Cortex of kidney (tissue), 1 donor: ENCODE results near the gene GPC3.

Experiments used
- DNase-seq: peaks from one replicate; lab custom pipeline; 2025; lab: John Stamatoyannopoulos, UW

Gene GPC3

DNA sequence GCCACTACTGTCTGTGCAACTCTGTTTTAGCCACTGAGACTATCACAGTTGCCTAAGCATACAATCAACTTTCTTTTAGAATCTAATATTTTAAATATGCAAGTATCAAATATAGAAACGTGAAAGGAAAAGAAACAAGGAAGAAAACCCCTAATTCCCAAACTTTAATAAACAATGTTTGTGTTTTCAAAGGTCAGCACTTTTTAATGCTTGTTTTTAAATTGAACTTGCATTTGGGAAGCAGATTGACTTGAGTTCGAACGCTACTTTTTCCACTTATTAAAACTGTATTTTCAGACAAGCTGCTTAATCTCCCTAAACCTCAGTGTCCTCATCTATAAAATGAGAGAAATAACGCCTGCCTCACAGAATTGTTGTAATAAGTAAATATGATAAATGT is 384.3 kb downstream of the GPC3 start:
- DNase-seq, result no peak

DNA sequence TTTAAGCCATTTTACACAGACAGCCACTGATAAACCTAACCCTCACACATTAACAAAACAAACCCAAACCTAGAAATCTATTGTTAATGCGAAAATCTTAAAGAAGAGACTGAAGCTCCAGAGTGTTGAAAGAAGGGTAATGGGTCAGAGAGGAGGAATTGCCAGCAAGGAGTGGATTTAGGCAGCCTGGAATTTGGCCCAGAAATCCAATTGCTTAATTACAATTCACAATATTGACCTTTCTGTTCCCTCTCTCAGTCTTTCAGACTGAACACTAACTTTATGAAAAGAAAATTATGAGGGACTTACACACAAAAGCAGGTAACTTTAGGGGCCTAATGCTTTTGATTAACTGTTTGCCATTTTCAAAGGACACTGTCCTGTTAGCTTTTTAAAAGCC is 384.9 kb downstream of the GPC3 start:
- DNase-seq, result no peak

GRCh38 chrX:133598601-133599335 is 386.6 kb downstream of the GPC3 start:
- DNase-seq, result no peak

- DNase-seq, result no peak
Observed at GRCh38 chrX:133594156-133594555, 391.2 kb downstream of the GPC3 start.

- DNase-seq, result no peak
Observed at GRCh38 chrX:133593531-133593930, 391.9 kb downstream of the GPC3 start.

DNA sequence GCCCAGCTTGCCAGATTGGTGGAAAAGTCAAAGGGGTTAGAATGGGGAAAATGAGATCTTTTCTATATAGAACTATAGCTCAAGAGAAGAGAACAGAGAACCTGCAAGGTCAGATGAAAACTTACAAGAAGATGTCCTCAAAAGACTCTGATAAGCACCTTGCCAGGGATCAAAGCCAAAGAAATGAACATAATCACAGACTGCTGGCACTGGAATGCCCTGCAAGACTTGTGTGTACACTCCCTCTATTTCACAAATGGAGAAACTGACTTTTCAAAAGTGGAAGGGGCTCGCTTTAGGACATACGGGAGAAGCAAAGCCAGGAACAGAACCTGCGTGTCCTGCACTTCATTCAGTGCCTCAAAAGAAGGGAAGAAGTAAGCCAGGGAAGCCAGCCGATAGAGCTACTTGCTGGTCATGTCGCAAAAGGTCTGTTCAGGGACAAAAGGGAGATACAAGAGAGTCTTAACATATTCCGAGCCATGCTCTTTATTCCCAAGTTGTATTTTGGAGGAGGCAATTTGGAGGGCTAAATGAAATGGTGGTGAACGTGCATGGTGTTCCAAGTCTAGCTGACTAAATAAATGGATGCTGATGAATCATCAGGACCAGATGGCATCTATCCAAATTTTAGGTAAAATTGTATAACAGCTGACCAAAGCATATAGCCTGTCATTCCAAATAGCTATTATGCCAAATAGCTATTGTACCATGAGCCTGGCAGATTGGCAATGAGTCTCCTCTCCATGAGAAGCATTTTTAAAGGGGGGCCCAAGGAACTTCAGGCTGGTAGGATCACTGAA is 394.5 kb downstream of the GPC3 start:
- no peak for DNase-seq

GRCh38 chrX:133588827-133589226 is 396.6 kb downstream of the GPC3 start:
- no peak for DNase-seq

DNA sequence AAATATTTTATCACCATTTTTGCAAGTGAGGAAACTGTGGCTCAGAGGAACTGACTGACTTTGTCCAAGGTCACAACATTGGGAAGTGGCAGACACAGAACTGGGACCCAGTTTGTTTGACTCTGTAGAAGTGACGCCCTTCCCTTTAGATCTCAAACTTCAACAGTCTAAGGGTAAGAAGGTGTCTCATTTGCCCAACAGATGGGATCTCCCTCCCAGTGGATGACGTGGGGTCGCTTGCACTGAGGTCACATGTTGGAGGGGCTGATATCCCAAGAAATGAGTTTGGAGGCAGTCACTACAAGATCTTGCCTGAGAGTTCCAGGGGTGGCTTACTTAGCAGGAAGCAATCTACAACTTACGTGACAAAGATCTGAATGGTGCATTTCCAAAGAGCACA is 397.6 kb downstream of the GPC3 start:
- no peak for DNase-seq

DNA sequence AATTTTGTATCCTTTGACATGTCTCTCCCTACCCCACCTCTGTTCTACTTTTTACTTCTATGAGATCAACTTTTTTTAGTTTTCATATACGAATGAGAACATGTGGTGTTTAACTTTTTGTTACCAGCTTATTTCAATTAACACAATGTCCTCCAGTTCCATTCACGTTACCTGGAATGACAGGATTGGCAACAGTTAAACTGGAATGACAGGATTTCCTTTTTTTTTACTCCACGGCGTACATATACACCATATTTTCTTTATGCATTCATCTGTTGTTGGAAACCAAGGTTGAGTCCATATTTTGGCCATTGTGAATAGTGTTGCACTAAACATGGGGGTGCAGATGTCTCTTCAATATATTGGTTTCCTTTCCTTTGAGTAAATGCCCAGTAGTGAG is 398.3 kb downstream of the GPC3 start:
- no peak for DNase-seq

- no peak for DNase-seq
Observed at GRCh38 chrX:133586443-133586842, 399.0 kb downstream of the GPC3 start.

- no peak for DNase-seq
Observed at GRCh38 chrX:133583825-133584224, 401.6 kb downstream of the GPC3 start.

- DNase-seq, result no peak
Observed at GRCh38 chrX:133580625-133581024, 404.8 kb downstream of the GPC3 start.

- no peak for DNase-seq
Observed at GRCh38 chrX:133579631-133580030, 405.8 kb downstream of the GPC3 start.

DNA sequence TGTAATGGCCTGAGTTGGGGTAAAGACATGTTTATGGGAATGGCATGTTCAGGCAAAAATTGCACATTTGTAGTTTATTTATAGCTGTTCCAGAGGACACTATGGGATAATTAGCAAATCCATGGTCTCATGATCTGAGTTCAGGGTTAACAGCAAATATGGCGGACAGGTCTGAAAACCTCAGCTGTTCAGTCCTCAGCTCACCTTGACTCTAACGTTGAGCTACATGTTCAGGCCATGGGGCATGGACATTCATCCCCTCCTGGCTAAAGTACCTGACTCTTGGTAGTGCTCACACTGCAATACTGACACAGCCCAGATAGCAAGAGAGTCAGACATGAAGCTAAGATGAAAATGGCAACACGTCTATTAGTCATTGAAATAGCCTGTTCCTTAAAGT is 408.5 kb downstream of the GPC3 start:
- DNase-seq, result no peak

GRCh38 chrX:133575501-133576136 is 409.8 kb downstream of the GPC3 start:
- no peak for DNase-seq

- DNase-seq, result no peak
Observed at GRCh38 chrX:133574716-133575115, 410.7 kb downstream of the GPC3 start.

DNA sequence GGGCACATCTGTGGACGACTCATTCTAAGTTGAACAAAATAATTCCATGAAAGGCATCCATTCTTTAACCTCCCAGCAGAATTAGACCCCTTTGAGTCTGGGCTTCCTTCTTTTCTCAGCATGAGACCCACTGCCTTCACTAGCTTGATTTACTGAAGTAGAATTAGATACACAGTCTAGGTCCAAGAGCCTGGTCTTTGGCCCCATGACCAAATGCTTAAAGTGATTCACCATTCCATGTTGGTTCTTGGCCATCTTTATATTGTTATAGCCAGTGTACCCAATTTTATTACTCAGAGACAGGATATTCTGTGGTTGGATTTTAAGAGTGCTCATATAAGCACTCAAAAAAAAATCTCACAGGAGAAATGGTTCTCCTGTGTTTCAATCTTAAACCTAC is 414.8 kb downstream of the GPC3 start:
- no peak for DNase-seq

GRCh38 chrX:133569217-133569616 is 416.2 kb downstream of the GPC3 start:
- no peak for DNase-seq

GRCh38 chrX:133568109-133568508 is 417.3 kb downstream of the GPC3 start:
- no peak for DNase-seq

GRCh38 chrX:133566876-133567275 is 418.5 kb downstream of the GPC3 start:
- DNase-seq, result no peak

- no peak for DNase-seq
Observed at GRCh38 chrX:133563705-133564104, 421.7 kb downstream of the GPC3 start.

- no peak for DNase-seq
Observed at GRCh38 chrX:133561251-133561650, 424.1 kb downstream of the GPC3 start.

DNA sequence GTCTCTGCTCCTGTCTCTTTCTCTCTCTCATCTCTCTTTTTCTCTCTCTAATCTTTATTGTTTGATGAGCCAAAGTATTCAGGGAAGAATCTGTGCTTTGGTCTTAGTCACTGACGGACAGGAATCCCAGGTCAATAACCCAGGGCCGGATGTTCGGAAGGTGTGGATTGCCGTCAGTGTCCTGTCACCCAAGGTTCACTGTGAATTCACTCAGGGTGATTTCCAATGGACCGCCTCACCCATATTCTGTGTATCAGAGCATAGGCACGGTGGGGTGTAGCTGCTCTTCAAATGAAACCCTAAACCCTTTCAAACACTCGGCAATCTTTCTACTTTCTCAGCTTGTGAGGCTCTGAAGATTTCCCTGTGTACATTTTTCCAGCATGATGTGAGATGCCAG is 425.5 kb downstream of the GPC3 start:
- DNase-seq, result no peak
